H1 (cell line): Measurements from ENCODE around the gene TSHZ2. TPM values are rescaled to one million over a fixed set of nuclear protein-coding genes. Genes with fewer than 3 reads are reported as not detected.

Experiments
- CTCF ChIA-PET: fragments of 300-600 bp; sonication (Branson Sonifier 250); formaldehyde crosslinking; loops from one replicate; lab custom pipeline; 2021; ENCODE audit not compliant: partially characterized antibody; lab: Charles Lee
- POLR2A ChIA-PET: fragments of 300-600 bp; sonication (Branson Sonifier 250); formaldehyde crosslinking; loops from one replicate; lab custom pipeline; 2021; ENCODE audit warnings: inconsistent platforms; ENCODE audit not compliant: partially characterized antibody; lab: Charles Lee
- DNase-seq, 2 experiments: peaks; one replicate each; pipeline versions ENCODE4 v3.0.0 to v3.0.0-alpha.2; 2010 to 2022; ENCODE audit warnings: low spot score in 2 of 2, low read depth in 1 of 2, mixed read lengths in 1 of 2
- FAIRE-seq: peaks from 2 replicates; lab custom pipeline; 2011; peaks lifted over from hg19 to GRCh38; lab: Jason Lieb, UNC
- H2AFZ ChIP-seq: 2 replicates; pipeline ENCODE4 v1.8.1; 2012; ENCODE audit warnings: low read length, inconsistent platforms
- H2AK5ac ChIP-seq: 2 replicates; pipeline ENCODE4 v1.6.1; 2013; ENCODE audit warnings: low read depth, low read length
- H2BK120ac ChIP-seq: replicated peaks from 2 replicates; pipeline ENCODE3; 2013; ENCODE audit warnings: low read depth, low read length, inconsistent platforms
- H2BK12ac ChIP-seq: 2 replicates; pipeline ENCODE4 v1.6.1; 2013; ENCODE audit warnings: low read depth, low read length
- H2BK15ac ChIP-seq: 2 replicates; pipeline ENCODE4 v1.6.1; 2013; ENCODE audit warnings: low read length
- H2BK20ac ChIP-seq: 2 replicates; pipeline ENCODE4 v1.6.1; 2013; ENCODE audit warnings: low read length
- H2BK5ac ChIP-seq: 2 replicates; pipeline ENCODE4 v1.6.1; 2013; ENCODE audit warnings: low read depth, low read length
- H3K14ac ChIP-seq: 2 replicates; pipeline ENCODE4 v1.6.1; 2013; ENCODE audit warnings: inconsistent platforms; ENCODE audit not compliant: insufficient read length
- H3K18ac ChIP-seq: 2 replicates; pipeline ENCODE4 v1.6.1; 2013; ENCODE audit warnings: low read length; ENCODE audit errors: extremely low read depth
- H3K23ac ChIP-seq: 2 replicates; pipeline ENCODE4 v1.6.1; 2013; ENCODE audit warnings: inconsistent platforms; ENCODE audit not compliant: insufficient read length
- H3K23me2 ChIP-seq: 2 replicates; pipeline ENCODE4 v1.6.1; 2013; ENCODE audit warnings: low read depth, low read length
- H3K27ac ChIP-seq: 2 replicates; pipeline ENCODE4 v1.6.1; 2011; ENCODE audit warnings: low read depth, low read length, inconsistent platforms
- H3K27me3 ChIP-seq, 4 experiments: replicated peaks in 1 of 4; 1 replicate in 1 of 4; 2 replicates in 3 of 4; pipeline versions ENCODE4 v1.6.1 to v1.8.1; 2011 to 2013; ENCODE audit warnings: low read length in 3 of 4, mild to moderate bottlenecking in 3 of 4, inconsistent platforms in 2 of 4, mixed read lengths in 2 of 4, moderate library complexity in 1 of 4; ENCODE audit not compliant: control insufficient read depth in 3 of 4, insufficient read depth in 3 of 4; ENCODE audit errors: extremely low read depth in 1 of 4
- H3K36me3 ChIP-seq, 4 experiments: 2 replicates each; pipeline versions ENCODE4 v1.6.1 to v1.8.1; 2011 to 2013; ENCODE audit warnings: mild to moderate bottlenecking in 4 of 4, low read length in 3 of 4, moderate library complexity in 2 of 4, control low read depth in 1 of 4, inconsistent platforms in 1 of 4; ENCODE audit not compliant: insufficient read depth in 4 of 4, control insufficient read depth in 2 of 4
- H3K4ac ChIP-seq: replicated peaks from 2 replicates; pipeline ENCODE3; 2013; ENCODE audit warnings: low read length, low read depth, mixed read lengths, inconsistent platforms; ENCODE audit not compliant: insufficient read length
- H3K4me1 ChIP-seq, 4 experiments: replicated peaks in 1 of 4; 1 replicate in 1 of 4; 2 replicates in 3 of 4; pipeline versions ENCODE4 v1.6.1 to v1.8.1; 2011 to 2013; ENCODE audit warnings: low read length in 3 of 4, inconsistent platforms in 2 of 4, mixed read lengths in 1 of 4; ENCODE audit not compliant: insufficient read depth in 4 of 4, control insufficient read depth in 3 of 4
- H3K4me2 ChIP-seq, 2 experiments: 2 replicates each; pipeline versions ENCODE4 v1.6.1 to v1.8.1; 2011 to 2013; ENCODE audit warnings: low read depth in 2 of 2, low read length in 2 of 2, control low read depth in 1 of 2, inconsistent platforms in 1 of 2, mild to moderate bottlenecking in 1 of 2; ENCODE audit not compliant: insufficient read depth in 1 of 2
- H3K4me3 ChIP-seq, 4 experiments: fragments of 200-600, 300-600 bp in 1 of 4; sonication (generic), shearing (Covaris generic), sonication (Bioruptor Twin) in 1 of 4; 2 replicates each; pipeline versions ENCODE4 v1.5.1 to v1.8.1; 2011 to 2016; ENCODE audit warnings: low read length in 4 of 4, low read depth in 3 of 4, control low read depth in 2 of 4, inconsistent platforms in 2 of 4, mild to moderate bottlenecking in 2 of 4, mixed read lengths in 1 of 4, moderate library complexity in 1 of 4; ENCODE audit not compliant: insufficient read depth in 2 of 4; ENCODE audit errors: extremely low read depth in 1 of 4
- H3K56ac ChIP-seq: replicated peaks from 2 replicates; pipeline ENCODE3; 2013; ENCODE audit warnings: low read depth, mild to moderate bottlenecking, mixed read lengths, low read length, inconsistent platforms; ENCODE audit not compliant: insufficient read length
- H3K79me1 ChIP-seq: 2 replicates; pipeline ENCODE4 v1.6.1; 2013; ENCODE audit warnings: low read depth, low read length, control low read depth
- H3K79me2 ChIP-seq, 2 experiments: 2 replicates each; pipeline versions ENCODE4 v1.6.1 to v1.8.1; 2012 to 2013; ENCODE audit warnings: low read length in 2 of 2, mild to moderate bottlenecking in 2 of 2, inconsistent platforms in 1 of 2; ENCODE audit not compliant: insufficient read depth in 2 of 2, control insufficient read depth in 1 of 2
- H3K9ac ChIP-seq, 4 experiments: replicated peaks in 1 of 4; 1 replicate in 1 of 4; 2 replicates in 3 of 4; pipeline versions ENCODE4 v1.6.1 to v1.8.1; 2011 to 2013; ENCODE audit warnings: low read depth in 3 of 4, low read length in 3 of 4, control low read depth in 2 of 4, mild to moderate bottlenecking in 2 of 4, moderate library complexity in 2 of 4, inconsistent platforms in 1 of 4; ENCODE audit errors: extremely low read depth in 1 of 4
- H3K9me3 ChIP-seq, 2 experiments: 2 replicates each; pipeline versions ENCODE4 v1.6.1 to v1.8.1; 2012 to 2013; ENCODE audit warnings: mild to moderate bottlenecking in 2 of 2, moderate library complexity in 2 of 2, control low read depth in 1 of 2, inconsistent platforms in 1 of 2, low read depth in 1 of 2, low read length in 1 of 2, mixed read lengths in 1 of 2; ENCODE audit not compliant: insufficient read depth in 2 of 2
- H4K20me1 ChIP-seq, 2 experiments: replicated peaks in 1 of 2; 2 replicates each; pipeline versions ENCODE3 to v1.8.1; 2011 to 2013; ENCODE audit warnings: inconsistent platforms in 2 of 2, low read length in 2 of 2, mild to moderate bottlenecking in 1 of 2; ENCODE audit not compliant: insufficient read depth in 2 of 2, control insufficient read depth in 1 of 2
- H4K5ac ChIP-seq: 2 replicates; pipeline ENCODE4 v1.6.1; 2013; ENCODE audit warnings: low read length, low read depth, mixed read lengths, inconsistent platforms; ENCODE audit not compliant: insufficient read length
- H4K8ac ChIP-seq: 2 replicates; pipeline ENCODE4 v1.8.0; 2013; ENCODE audit warnings: mild to moderate bottlenecking, moderate library complexity, low read length, inconsistent platforms; ENCODE audit not compliant: insufficient read depth; ENCODE audit errors: extremely low read depth
- H4K91ac ChIP-seq: replicated peaks from 2 replicates; pipeline ENCODE3; 2013; ENCODE audit warnings: low read length, mixed read lengths, inconsistent platforms; ENCODE audit not compliant: insufficient read length
- ASH2L ChIP-seq: fragments of 200-600, 300-600 bp; sonication (generic); IDR thresholded peaks from one replicate; pipeline ENCODE4 v1.7.1; 2017; ENCODE audit warnings: low read length
- ATF2 ChIP-seq: IDR thresholded peaks from 2 replicates; pipeline ENCODE4 v1.6.1; 2012; ENCODE audit warnings: low read length, inconsistent platforms
- BACH1 ChIP-seq: IDR thresholded peaks from 2 replicates; pipeline ENCODE4 v1.6.1; 2012; ENCODE audit warnings: low read length, improper control_type of control experiment
- CHD2 ChIP-seq: IDR thresholded peaks from 2 replicates; pipeline ENCODE4 v1.6.1; 2012; ENCODE audit warnings: low read length, improper control_type of control experiment
- KDM5A ChIP-seq: fragments of 200-600 bp; IDR thresholded peaks from 2 replicates; pipeline ENCODE4 v1.7.1; 2012; ENCODE audit warnings: mild to moderate bottlenecking, low read length, inconsistent platforms, mixed read lengths
- NRF1 ChIP-seq: IDR thresholded peaks from 2 replicates; pipeline ENCODE4 v1.6.1; 2011; ENCODE audit warnings: mild to moderate bottlenecking, low read depth, low read length, improper control_type of control experiment
- RXRA ChIP-seq: IDR thresholded peaks from 2 replicates; pipeline ENCODE4 v1.6.1; 2011; ENCODE audit warnings: low read depth, mild to moderate bottlenecking, low read length, moderate library complexity; ENCODE audit not compliant: insufficient read depth
- SIN3A ChIP-seq, 2 experiments: IDR thresholded peaks in 1 of 2; conservative IDR thresholded peaks in 1 of 2; 2 replicates each; pipeline ENCODE4 v1.6.1; 2011 to 2012; ENCODE audit warnings: low read length in 2 of 2, improper control_type of control experiment in 1 of 2, low read depth in 1 of 2, mild to moderate bottlenecking in 1 of 2
- SIRT6 ChIP-seq: IDR thresholded peaks from one replicate; pipeline ENCODE4 v1.7.1; 2012; ENCODE audit warnings: low read length, inconsistent platforms
- SP2 ChIP-seq: IDR thresholded peaks from 2 replicates; pipeline ENCODE4 v1.6.1; 2012; ENCODE audit warnings: mild to moderate bottlenecking, low read length, inconsistent platforms
- SP4 ChIP-seq: IDR thresholded peaks from 2 replicates; pipeline ENCODE4 v1.6.1; 2012; ENCODE audit warnings: low read length, inconsistent platforms
- TCF12 ChIP-seq: IDR thresholded peaks from 2 replicates; pipeline ENCODE4 v1.6.1; 2011; ENCODE audit warnings: low read depth, mild to moderate bottlenecking, low read length
- YY1 ChIP-seq: IDR thresholded peaks from 2 replicates; pipeline ENCODE4 v1.6.1; 2011; ENCODE audit warnings: low read depth, mild to moderate bottlenecking, low read length
- ZNF274 ChIP-seq: IDR thresholded peaks from 2 replicates; pipeline ENCODE4 v1.7.0; 2012; ENCODE audit warnings: low read length, borderline replicate concordance; ENCODE audit errors: extremely low read depth
- WGBS, 2 experiments: shearing (Covaris generic) in 1 of 2; methylation state at CpG; one replicate each; pipeline versions ENCODE4 v1.1.6 to v1.1.7; 2013 to 2015; ENCODE audit warnings: low lambda C conversion rate in 2 of 2, mixed read lengths in 2 of 2, inconsistent platforms in 1 of 2, low coverage in 1 of 2, missing lambda C conversion rate in 1 of 2; ENCODE audit not compliant: insufficient replicate concordance in 2 of 2, insufficient coverage in 1 of 2, insufficient read length in 1 of 2; ENCODE audit errors: extremely low coverage in 1 of 2, missing lambda C conversion rate in 1 of 2; 5-methylcytosine and 5-hydroxymethylcytosine counted together
- polyA plus RNA-seq, 7 experiments: library from polyadenylated mRNA; depleted of rRNA in 3 of 7; stranded (reverse) in 5 of 7; unstranded in 2 of 7; fragments of >200 nt in 5 of 7; fragments of 200-250 nt in 2 of 7; gene quantifications; 1 replicate in 5 of 7; 2 replicates in 1 of 7; 4 replicates in 1 of 7; pipeline versions ENCODE4 v1.2.1 to v1.2.3, GENCODE V29; 2011 to 2013; ENCODE audit warnings: missing spikeins in 2 of 7, mixed read lengths in 2 of 7
- total RNA-seq: library from RNA; stranded (reverse); fragmentation: NEBNext Ultra II Directional; extraction: Animal tissue kit (Norgen Biotek cat#: 25700); gene quantifications from 2 replicates; pipeline ENCODE4 v1.2.1, GENCODE V29; 2021

TSHZ2 gene
- total and polyA plus RNA-seq, 2 of the 8 experiments (the other 6 are each of a cell fraction or from before 2014, with no cell fraction given), result 0.14 to 0.30 TPM

- H3K27me3 ChIP-seq, result no peaks in the 10 kb centered on the region
- H2BK12ac ChIP-seq, result no peak overlapping the region
- H4K91ac ChIP-seq, result no peak overlapping the region
- no peak overlapping the region for H2AK5ac ChIP-seq
- H3K4ac ChIP-seq, result no peak overlapping the region
- H4K8ac ChIP-seq, result no peak overlapping the region
- H3K9me3 ChIP-seq, result peaks cover 0 to 4% of the 10 kb centered on the region in 2 experiments; a peak in 1 of 4 replicates
- H4K5ac ChIP-seq, result no peak overlapping the region
- H3K23ac ChIP-seq, result no peak overlapping the region
- H3K14ac ChIP-seq, result no peak overlapping the region
- H4K20me1 ChIP-seq, result no peaks in the 10 kb centered on the region
- H2BK5ac ChIP-seq, result no peak overlapping the region
- no peak overlapping the region for H3K4me2 ChIP-seq
- no peak overlapping the region for H3K18ac ChIP-seq
- no peaks in the 10 kb centered on the region for H3K4me1 ChIP-seq
- no peak overlapping the region for H2BK120ac ChIP-seq
- H3K23me2 ChIP-seq, result no peaks in the 10 kb centered on the region
- H2BK20ac ChIP-seq, result no peak overlapping the region; the same call in 1 of the 2 replicates
- no peaks in the 10 kb centered on the region for H3K79me1 ChIP-seq
- DNase-seq (no peak), FAIRE-seq (no peak)
- no peaks in the 10 kb centered on the region for H3K36me3 ChIP-seq
- H2BK15ac ChIP-seq, result no peak overlapping the region
- H3K79me2 ChIP-seq, result no peaks in the 10 kb centered on the region
- 0 out of 2 replicates have a peak overlapping the region, but pooled peaks have one; percentile 14 for H2AFZ ChIP-seq
- H3K27ac ChIP-seq, result no peak overlapping the region
- H3K56ac ChIP-seq, result no peak overlapping the region
- ChIA-PET CTCF (interaction anchor here (0.7 to 1.5 kb wide), 2 partner anchors 10 to 11 kb away, joined by 3 to 4 read pairs; no protein-coding TSS in a partner anchor), POLR2A (no interaction called here)
- H3K9ac ChIP-seq, result no peak overlapping the region
- H3K4me3 ChIP-seq, result no peak overlapping the region
- WGBS, 2 experiments, result 92% methylated on average over 18 of the region's 18 CpGs; no CpG with 5 or more reads in 1 of the 2 experiments
- no peak for TF ChIP-seq SIN3A (conservative IDR thresholded peaks at IDR 0.05 in 1 of 2, IDR thresholded peaks at IDR 0.05 in 1 of 2; ENCODE audit: low read depth in 1 of 2, low read length in 2 of 2)
- no peak for TF ChIP-seq ZNF274
- TF ChIP-seq TCF12, result no peak
- no peak for TF ChIP-seq NRF1
- TF ChIP-seq SP4, result no peak
- TF ChIP-seq RXRA, result no peak
- TF ChIP-seq ASH2L, result no peak
- no peak for TF ChIP-seq SIRT6
- no peak for TF ChIP-seq BACH1
- TF ChIP-seq KDM5A, result no peak
- no peak for TF ChIP-seq YY1
- TF ChIP-seq ATF2, result no peak
- TF ChIP-seq CHD2, result no peak
- no peak for TF ChIP-seq SP2
Measured at GRCh38 chr20:53253668-53254067, 281.5 kb downstream of the TSHZ2 start.
